A549 (cell line): ENCODE measurements around the gene RNASEH1. TPM values are rescaled to one million over a fixed set of nuclear protein-coding genes. Genes with fewer than 3 reads are reported as not detected.

Source experiments
- ATAC-seq, 2 experiments: fragments of 200-7000 bp in 1 of 2; fragments of >200 bp in 1 of 2; cut with Nextera tagmentation in 1 of 2; cut with Tn5 transposase in 1 of 2; 3 replicates each; pipeline versions ENCODE4 v1.8.0 to v1.9.1; 2018 to 2020; ENCODE audit warnings: mild to moderate bottlenecking in 1 of 2, moderate library complexity in 1 of 2
- CTCF ChIA-PET: fragments of 300-600 bp; sonication (Branson Sonifier 250); formaldehyde crosslinking; extraction: SDS; loops from one replicate; lab custom pipeline; 2021; ENCODE audit warnings: antibody characterized with exemption, inconsistent platforms; lab: Yijun Ruan, JAX
- POLR2A ChIA-PET: fragments of 350-600 bp; formaldehyde crosslinking; extraction: SDS; loops from one replicate; lab custom pipeline; 2021; ENCODE audit warnings: antibody characterized with exemption, inconsistent platforms; lab: Yijun Ruan, JAX
- DNase-seq, 2 experiments: peaks; one replicate each; pipeline versions ENCODE4 v3.0.0 to v3.0.0-alpha.2; 2011 to 2016; ENCODE audit warnings: low read depth in 1 of 2, low spot score in 1 of 2
- FAIRE-seq: peaks from 2 replicates; lab custom pipeline; 2011; peaks lifted over from hg19 to GRCh38; lab: Jason Lieb, UNC
- H3K27ac ChIP-seq, 2 experiments: fragments of >200 bp; sonication (Bioruptor Twin); formaldehyde crosslinking; 3 replicates each; pipeline ENCODE4 v1.5.1; 2016 to 2017
- H3K4me1 ChIP-seq: fragments of >200 bp; sonication (Bioruptor Twin); formaldehyde crosslinking; 3 replicates; pipeline ENCODE4 v1.6.1; 2016
- H3K4me2 ChIP-seq: fragments of >200 bp; sonication (Bioruptor Twin); formaldehyde crosslinking; 3 replicates; pipeline ENCODE4 v1.6.1; 2016
- H3K4me3 ChIP-seq: fragments of >200 bp; sonication (Bioruptor Twin); formaldehyde crosslinking; 3 replicates; pipeline ENCODE4 v1.5.1; 2016
- H3K9me3 ChIP-seq: fragments of >200 bp; sonication (Bioruptor Twin); formaldehyde crosslinking; 3 replicates; pipeline ENCODE4 v1.6.1; 2016
- CBX2 ChIP-seq: fragments of 200-600 bp; sonication (generic); IDR thresholded peaks from 2 replicates; pipeline ENCODE4 v1.6.1; 2016; ENCODE audit warnings: low read depth, mild to moderate bottlenecking, borderline replicate concordance
- CEBPB ChIP-seq, 2 experiments: fragments of >200 bp in 1 of 2; sonication (Bioruptor Twin) in 1 of 2; formaldehyde crosslinking in 1 of 2; IDR thresholded peaks; 2 replicates each; pipeline ENCODE4 v1.6.1; 2012 to 2016
- CHD2 ChIP-seq: fragments of 150-350 bp; IDR thresholded peaks from 2 replicates; pipeline ENCODE4 v1.6.1; 2014; ENCODE audit warnings: low read length; ENCODE audit not compliant: partially characterized antibody
- CHD4 ChIP-seq: fragments of 200-600 bp; sonication (generic); IDR thresholded peaks from 2 replicates; pipeline ENCODE4 v1.6.1; 2016; ENCODE audit warnings: antibody characterized with exemption, mild to moderate bottlenecking, borderline replicate concordance
- EHF ChIP-seq: fragments of 250-450 bp; sonication (Bioruptor Pico); IDR thresholded peaks from 2 replicates; pipeline ENCODE4 v1.5.0; 2020; ENCODE audit warnings: mild to moderate bottlenecking
- EHMT2 ChIP-seq: fragments of 200-600 bp; sonication (generic); IDR thresholded peaks from 2 replicates; pipeline ENCODE4 v1.6.1; 2016; ENCODE audit warnings: antibody characterized with exemption, low read depth, mild to moderate bottlenecking, moderate library complexity
- EP300 ChIP-seq, 2 experiments: fragments of >200 bp; sonication (Bioruptor Twin); formaldehyde crosslinking; IDR thresholded peaks; 2 replicates in 1 of 2; 3 replicates in 1 of 2; pipeline ENCODE4 v1.6.1; 2016 to 2017
- FOSB ChIP-seq: fragments of 250-450 bp; sonication (Bioruptor Pico); IDR thresholded peaks from 2 replicates; pipeline ENCODE4 v1.5.0; 2020; ENCODE audit warnings: mild to moderate bottlenecking, moderate library complexity
- HEYL ChIP-seq: fragments of 250-450 bp; sonication (Bioruptor Pico); IDR thresholded peaks from 2 replicates; pipeline ENCODE4 v1.8.0; 2021; ENCODE audit warnings: mild to moderate bottlenecking, moderate library complexity
- HMGXB4 ChIP-seq: fragments of 250-450 bp; sonication (Bioruptor Pico); IDR thresholded peaks from 2 replicates; pipeline ENCODE4 v1.5.0; 2021; ENCODE audit warnings: mild to moderate bottlenecking, moderate library complexity, borderline replicate concordance
- HOXA7 ChIP-seq: fragments of 250-450 bp; sonication (Bioruptor Pico); IDR thresholded peaks from 2 replicates; pipeline ENCODE4 v1.5.0; 2020; ENCODE audit warnings: mild to moderate bottlenecking, moderate library complexity
- HOXB5 ChIP-seq: fragments of 250-450 bp; sonication (Bioruptor Pico); IDR thresholded peaks from 2 replicates; pipeline ENCODE4 v1.5.0; 2020; ENCODE audit warnings: mild to moderate bottlenecking, moderate library complexity
- KDM1A ChIP-seq: fragments of 200-600 bp; sonication (generic); IDR thresholded peaks from 2 replicates; pipeline ENCODE4 v1.6.1; 2016; ENCODE audit warnings: low read depth, mild to moderate bottlenecking
- MAZ ChIP-seq: fragments of 150-350 bp; IDR thresholded peaks from 2 replicates; pipeline ENCODE4 v1.6.1; 2014; ENCODE audit warnings: antibody characterized with exemption, low read depth, low read length, borderline replicate concordance
- NFE2L2 ChIP-seq: fragments of 150-350 bp; conservative IDR thresholded peaks from 2 replicates; pipeline ENCODE4 v1.6.1; 2014; ENCODE audit warnings: low read length
- NPAS2 ChIP-seq: fragments of 250-450 bp; sonication (Bioruptor Pico); IDR thresholded peaks from 2 replicates; pipeline ENCODE4 v1.8.0; 2022; ENCODE audit warnings: mild to moderate bottlenecking, moderate library complexity, borderline replicate concordance
- PBX3 ChIP-seq: IDR thresholded peaks from 2 replicates; pipeline ENCODE4 v1.6.1; 2012
- PHF8 ChIP-seq: fragments of 200-600 bp; sonication (generic); IDR thresholded peaks from 2 replicates; pipeline ENCODE4 v1.6.1; 2016; ENCODE audit warnings: low read depth, mild to moderate bottlenecking, antibody characterized with exemption, moderate library complexity, borderline replicate concordance
- POLR2AphosphoS2 ChIP-seq: conservative IDR thresholded peaks from 2 replicates; pipeline ENCODE4 v1.6.1; 2012; ENCODE audit warnings: low read length, improper control_type of control experiment, inconsistent platforms
- RAD21 ChIP-seq, 2 experiments: fragments of >200 bp in 1 of 2; sonication (Bioruptor Twin) in 1 of 2; formaldehyde crosslinking in 1 of 2; IDR thresholded peaks in 1 of 2; conservative IDR thresholded peaks in 1 of 2; 2 replicates in 1 of 2; 3 replicates in 1 of 2; pipeline ENCODE4 v1.6.1; 2012 to 2018; ENCODE audit warnings: inconsistent platforms in 1 of 2
- RARB ChIP-seq: fragments of 250-450 bp; sonication (Bioruptor Pico); IDR thresholded peaks from 2 replicates; pipeline ENCODE4 v1.8.0; 2021; ENCODE audit warnings: mild to moderate bottlenecking, moderate library complexity
- RCOR1 ChIP-seq: fragments of 150-350 bp; IDR thresholded peaks from 2 replicates; pipeline ENCODE4 v1.6.1; 2014; ENCODE audit warnings: antibody characterized with exemption, low read length, low read depth
- REST ChIP-seq: fragments of 200-600 bp; sonication (generic); IDR thresholded peaks from 2 replicates; pipeline ENCODE4 v1.6.1; 2016; ENCODE audit warnings: antibody characterized with exemption, mild to moderate bottlenecking, moderate library complexity
- USF2 ChIP-seq: fragments of 450-650 bp; IDR thresholded peaks from 2 replicates; pipeline ENCODE4 v1.6.1; 2014; ENCODE audit warnings: antibody characterized with exemption
- WGBS: methylation state at CpG from one replicate; pipeline ENCODE4 v1.1.6; 2017; ENCODE audit errors: missing lambda C conversion rate; 5-methylcytosine and 5-hydroxymethylcytosine counted together
- polyA plus RNA-seq, 4 experiments: library from polyadenylated mRNA; depleted of rRNA in 3 of 4; stranded (reverse); fragments of >200 nt; fragmentation: RNase III in 1 of 4; extraction: RNeasy Plus Mini Kit Qiagen cat#74134 plus additional on column Dnase treatment in 1 of 4; gene quantifications; 2 replicates in 3 of 4; 3 replicates in 1 of 4; pipeline ENCODE4 v1.2.3, GENCODE V29; 2011 to 2017
- TF ChIP-seq, protein P1 (sequence below): fragments of >200 bp; sonication (Bioruptor Twin); formaldehyde crosslinking; IDR thresholded peaks from 3 replicates; pipeline ENCODE4 v1.6.1; 2016
- TF ChIP-seq, protein P2 (sequence below): fragments of 250-450 bp; sonication (Bioruptor Pico); IDR thresholded peaks from 2 replicates; pipeline ENCODE4 v1.5.0; 2020; ENCODE audit warnings: low read depth, mild to moderate bottlenecking, moderate library complexity

RNASEH1 gene
- polyA plus RNA-seq, 2 of the 4 experiments (the other 2 are of a cell fraction): 54.3 to 55.3 TPM

DNA sequence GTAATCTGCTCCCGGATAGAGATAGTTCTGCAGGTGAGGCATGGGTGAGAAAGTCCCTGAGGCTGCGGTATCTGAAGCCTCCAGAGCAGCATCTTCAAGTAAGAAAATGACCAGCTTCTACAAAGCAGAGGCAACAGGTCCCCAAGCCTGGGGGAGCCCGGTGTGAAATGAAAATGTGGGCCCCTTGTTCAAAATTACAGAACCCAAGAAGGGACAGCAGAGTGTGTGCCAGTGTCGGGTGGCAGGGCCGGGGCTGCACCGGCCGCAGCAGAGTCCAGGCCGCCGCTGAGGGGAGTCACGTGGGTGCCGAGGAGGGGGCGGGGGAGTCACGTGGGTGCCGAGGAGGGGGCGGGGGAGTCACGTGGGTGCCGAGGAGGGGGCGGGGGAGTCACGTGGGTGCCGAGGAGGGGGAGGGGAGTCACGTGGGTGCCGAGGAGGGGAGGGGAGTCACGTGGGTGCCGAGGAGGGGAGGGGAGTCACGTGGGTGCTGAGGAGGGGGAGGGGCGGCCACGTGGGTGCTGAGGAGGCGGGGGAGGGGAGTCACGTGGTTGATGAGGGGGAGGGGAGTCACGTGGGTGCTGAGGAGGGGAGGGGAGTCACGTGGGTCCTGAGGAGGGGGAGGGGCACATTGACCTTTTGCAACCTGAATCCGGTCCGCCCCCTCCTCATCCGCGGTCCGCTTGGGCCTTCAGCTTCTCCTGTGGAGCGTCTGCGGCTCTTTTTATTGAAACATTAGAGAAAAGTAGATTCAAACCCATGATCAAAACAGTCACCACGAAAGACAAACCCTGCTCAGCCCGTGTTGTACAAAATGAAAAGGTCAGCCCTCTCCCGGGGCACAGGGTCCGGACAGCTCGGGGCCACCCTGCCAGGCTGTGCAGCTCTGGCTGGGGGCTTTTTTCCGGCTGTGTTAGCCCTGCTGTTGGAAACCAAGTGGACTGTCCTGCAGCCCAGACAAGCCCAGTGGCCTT, 47.1 kb upstream of the RNASEH1 start:
- WGBS: 26% methylated on average over 20 of the region's 44 CpGs
- ChIA-PET CTCF (interaction anchor here (0.8 kb wide), 1 partner anchor 39 kb away, joined by 4 read pairs; no protein-coding TSS in a partner anchor), POLR2A (interaction anchor here (0.6 to 1.8 kb wide), 6 partner anchors 21 to 100 kb away, joined by 3 to 9 read pairs (median 4); partner anchors contain the start of gene RNASEH1)
- no peak for FAIRE-seq
- Histone ChIP-seq H3K27ac (peak overlapping the region; percentile 87 to 95), H3K9me3 (no peaks in the 10 kb centered on the region), H3K4me3 (peak overlapping the region; percentile 31), H3K4me1 (peaks cover 22% of the 10 kb centered on the region), H3K4me2 (peak overlapping the region; percentile 89)
- DNase-seq: peak; percentile 95 to 99
- ATAC-seq: peak; percentile 46 to 79; a peak in 4 of 6 replicates
- TF ChIP-seq HOXA7 (CRISPR knock-in tag) (no peak), HEYL (no peak), CBX2 (no peak), REST (no peak), NPAS2 (peak; percentile 71), HOXB5 (CRISPR knock-in tag) (peak; percentile 22; the same call in 1 of the 2 replicates), PBX3 (0 out of 2 replicates have a peak, but pooled peaks have one; percentile 10), HMGXB4 (CRISPR knock-in tag) (no peak), CHD2 (peak; percentile 63), RCOR1 (no peak), POLR2AphosphoS2 (no peak), NFE2L2 (no peak), EHMT2 (no peak), EP300 (IDR thresholded peaks at IDR 0.05) (peak; percentile 23 to 64; a peak in 3 of 5 replicates), USF2 (peak; percentile 93), PHF8 (peak; percentile 42; the same call in 1 of the 2 replicates), FOSB (CRISPR knock-in tag) (no peak), CEBPB (IDR thresholded peaks at IDR 0.05) (no peak), KDM1A (no peak), CHD4 (no peak), RAD21 (conservative IDR thresholded peaks at IDR 0.05 in 1 of 2, IDR thresholded peaks at IDR 0.05 in 1 of 2) (no peak), EHF (CRISPR knock-in tag) (no peak), RARB (CRISPR knock-in tag) (no peak), MAZ (no peak)
- TF ChIP-seq, protein P1, sequence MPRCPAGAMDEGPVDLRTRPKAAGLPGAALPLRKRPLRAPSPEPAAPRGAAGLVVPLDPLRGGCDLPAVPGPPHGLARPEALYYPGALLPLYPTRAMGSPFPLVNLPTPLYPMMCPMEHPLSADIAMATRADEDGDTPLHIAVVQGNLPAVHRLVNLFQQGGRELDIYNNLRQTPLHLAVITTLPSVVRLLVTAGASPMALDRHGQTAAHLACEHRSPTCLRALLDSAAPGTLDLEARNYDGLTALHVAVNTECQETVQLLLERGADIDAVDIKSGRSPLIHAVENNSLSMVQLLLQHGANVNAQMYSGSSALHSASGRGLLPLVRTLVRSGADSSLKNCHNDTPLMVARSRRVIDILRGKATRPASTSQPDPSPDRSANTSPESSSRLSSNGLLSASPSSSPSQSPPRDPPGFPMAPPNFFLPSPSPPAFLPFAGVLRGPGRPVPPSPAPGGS: peak; percentile 42; the same call in 2 of the 3 replicates
- TF ChIP-seq, protein P2, sequence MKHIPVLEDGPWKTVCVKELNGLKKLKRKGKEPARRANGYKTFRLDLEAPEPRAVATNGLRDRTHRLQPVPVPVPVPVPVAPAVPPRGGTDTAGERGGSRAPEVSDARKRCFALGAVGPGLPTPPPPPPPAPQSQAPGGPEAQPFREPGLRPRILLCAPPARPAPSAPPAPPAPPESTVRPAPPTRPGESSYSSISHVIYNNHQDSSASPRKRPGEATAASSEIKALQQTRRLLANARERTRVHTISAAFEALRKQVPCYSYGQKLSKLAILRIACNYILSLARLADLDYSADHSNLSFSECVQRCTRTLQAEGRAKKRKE (CRISPR knock-in tag): 0 out of 2 replicates have a peak, but pooled peaks have one; percentile 39
